ENCODE measurements around the gene COMMD2.

Gene COMMD2

DNA sequence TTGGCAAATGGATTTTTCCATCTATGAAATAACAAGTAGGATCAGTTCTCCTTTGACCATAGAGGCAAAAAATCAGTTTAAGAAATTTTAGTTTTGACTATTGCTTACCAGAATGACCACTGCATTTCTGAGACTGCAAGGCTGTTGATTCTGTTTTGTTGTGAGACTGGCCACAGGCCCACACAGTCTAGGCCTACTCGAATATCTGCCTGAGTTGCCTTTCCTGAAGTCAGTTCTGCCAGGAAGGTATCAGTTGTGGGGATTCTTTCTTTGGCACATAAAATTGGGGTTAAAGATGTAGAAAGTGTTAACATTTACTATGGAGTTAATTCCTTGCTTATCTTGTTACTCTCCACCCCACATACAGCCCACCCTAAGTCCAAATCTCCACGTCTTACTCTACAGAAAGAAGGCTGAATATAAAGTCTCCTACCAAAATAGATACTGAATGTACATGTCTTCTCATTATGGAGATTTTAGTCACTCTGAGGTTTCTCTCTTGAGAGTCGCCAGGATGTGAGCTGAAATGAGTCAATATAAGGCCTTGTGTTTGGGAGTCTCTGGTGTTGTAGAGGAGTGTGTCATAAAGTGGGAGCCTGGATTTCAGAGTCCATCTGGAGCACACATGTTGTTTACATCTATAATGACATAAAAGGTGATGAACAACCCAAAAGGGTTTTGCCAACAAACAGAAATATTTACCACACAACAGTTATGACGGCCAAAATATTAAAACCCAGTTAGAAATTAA, 49.4 kb downstream of the COMMD2 start:
- DNase-seq (ENCODE audit: low read depth in 2 of 2): no peak

DNA sequence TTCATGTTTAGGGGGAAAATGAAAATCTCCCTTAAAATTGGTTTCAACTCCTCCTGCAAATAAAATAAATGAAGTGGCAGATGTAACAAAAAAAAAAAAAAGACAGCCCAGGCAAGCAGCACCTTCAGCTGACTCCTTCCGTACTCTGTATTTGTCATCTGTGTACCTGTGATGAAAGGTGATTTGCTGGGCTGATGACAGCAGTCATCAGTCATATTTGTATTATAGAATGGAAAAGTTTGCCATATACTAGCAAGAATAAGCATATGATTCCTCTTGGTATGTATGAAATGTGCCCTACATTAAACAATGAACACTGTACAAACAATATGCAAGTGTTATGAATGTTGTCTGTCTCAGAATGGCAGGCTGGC, 50.3 kb downstream of the COMMD2 start:
- no peak for DNase-seq (ENCODE audit: low read depth in 2 of 2)

DNA sequence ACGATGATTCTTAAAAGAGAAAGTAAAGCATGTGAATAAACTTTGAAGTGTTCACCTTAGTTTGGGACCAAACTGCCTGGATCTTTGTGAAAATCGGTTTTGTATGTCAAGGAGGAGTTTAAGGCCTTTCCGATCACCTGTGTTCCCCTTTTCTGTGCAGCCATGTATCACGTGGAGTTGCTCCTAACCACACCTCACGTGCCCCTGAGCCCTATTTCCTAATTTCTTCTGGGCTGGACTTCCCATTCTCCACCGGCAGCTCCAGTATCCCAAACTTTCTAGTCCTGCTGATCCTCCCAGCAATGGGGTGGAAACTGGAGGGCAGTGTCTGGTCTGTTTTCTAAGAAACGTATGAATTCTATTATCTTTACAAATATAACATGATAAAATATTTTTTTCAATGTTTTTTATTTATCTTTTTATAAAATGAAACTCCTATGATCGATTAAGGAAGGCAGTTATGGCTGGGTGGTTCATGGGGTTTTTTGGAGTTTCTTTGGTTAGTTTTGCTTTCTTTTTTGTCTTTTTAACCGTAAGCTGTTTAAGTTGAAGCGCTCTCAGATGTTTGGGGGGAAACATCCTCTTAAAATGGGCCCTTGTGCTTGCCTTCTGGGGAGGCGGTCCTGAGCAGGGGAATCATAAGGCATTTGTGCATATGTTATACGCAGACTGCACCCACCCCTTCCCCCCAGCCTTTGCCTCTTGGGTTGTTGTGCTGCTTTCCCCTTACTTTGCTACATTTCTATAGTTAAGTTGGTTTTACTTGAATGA, 50.9 kb downstream of the COMMD2 start:
- peak in 1 of 2 donors; percentile 16 for DNase-seq (ENCODE audit: low read depth in 2 of 2)
